Prostate gland (tissue), 2 donors: ENCODE data around the gene DPH1.

Source experiments
- POLR2A ChIP-seq: fragments of 450-650 bp; IDR thresholded peaks from one replicate; pipeline ENCODE4 v1.6.1; 2016; ENCODE audit warnings: antibody characterized with exemption, mild to moderate bottlenecking
- POLR2AphosphoS5 ChIP-seq: sonication (generic); formaldehyde crosslinking; IDR thresholded peaks from one replicate; pipeline ENCODE4 v1.6.1; 2017; ENCODE audit warnings: antibody characterized with exemption
- TF ChIP-seq, protein P1 (sequence below), 4 experiments: fragments of 200-600 bp in 2 of 4; fragments of 450-650 bp in 2 of 4; sonication (generic) in 2 of 4; IDR thresholded peaks; 1 replicate in 3 of 4; 2 replicates in 1 of 4; pipeline ENCODE4 v1.5.1; 2016 to 2019; ENCODE audit warnings: antibody characterized with exemption in 4 of 4, mild to moderate bottlenecking in 2 of 4, moderate library complexity in 2 of 4

DNA sequence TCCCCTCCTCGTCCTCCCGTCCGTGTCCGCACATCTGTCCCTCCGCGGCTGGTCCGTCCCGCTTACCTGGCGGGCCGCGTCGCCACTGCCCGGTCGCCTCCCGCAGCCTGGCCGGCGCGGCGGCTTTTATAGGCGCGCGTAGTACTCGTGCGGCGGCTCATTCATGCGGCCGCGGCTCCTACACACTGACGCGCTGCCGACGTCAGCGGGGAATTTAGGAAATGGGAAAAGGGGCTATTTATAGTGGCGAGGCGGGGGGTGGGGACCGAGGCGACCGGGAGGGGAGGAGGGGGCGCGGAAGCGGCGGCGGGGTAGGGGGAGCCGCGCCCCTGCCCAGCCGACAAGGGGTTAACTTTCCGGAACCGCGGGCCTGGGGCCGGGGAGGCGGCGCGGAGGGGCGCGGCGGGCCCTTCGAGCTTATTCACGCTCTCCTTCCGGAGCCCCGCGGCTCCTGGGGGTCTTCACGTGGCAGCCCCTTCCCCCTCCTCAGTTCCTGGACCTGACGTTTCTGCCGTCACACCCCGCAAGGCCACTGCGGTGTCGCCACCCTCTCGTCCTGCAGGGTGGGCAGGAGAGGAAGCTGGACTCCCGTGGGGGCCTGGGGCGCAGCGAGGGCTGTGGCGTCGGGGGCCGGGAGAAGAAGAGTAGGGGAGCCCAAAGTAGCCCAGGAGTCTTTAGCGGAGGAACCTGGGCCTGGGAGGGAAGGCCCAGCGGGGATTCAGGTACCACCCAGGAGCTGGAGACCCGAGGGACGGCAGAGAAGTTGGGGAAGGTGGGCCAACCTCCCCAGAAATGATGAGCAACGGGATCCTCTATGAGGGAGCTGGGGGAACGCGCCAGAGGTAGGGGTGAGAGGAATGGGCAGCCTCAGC, 21.3 kb downstream of the DPH1 start:
- no peak for TF ChIP-seq POLR2A
- TF ChIP-seq, protein P1, sequence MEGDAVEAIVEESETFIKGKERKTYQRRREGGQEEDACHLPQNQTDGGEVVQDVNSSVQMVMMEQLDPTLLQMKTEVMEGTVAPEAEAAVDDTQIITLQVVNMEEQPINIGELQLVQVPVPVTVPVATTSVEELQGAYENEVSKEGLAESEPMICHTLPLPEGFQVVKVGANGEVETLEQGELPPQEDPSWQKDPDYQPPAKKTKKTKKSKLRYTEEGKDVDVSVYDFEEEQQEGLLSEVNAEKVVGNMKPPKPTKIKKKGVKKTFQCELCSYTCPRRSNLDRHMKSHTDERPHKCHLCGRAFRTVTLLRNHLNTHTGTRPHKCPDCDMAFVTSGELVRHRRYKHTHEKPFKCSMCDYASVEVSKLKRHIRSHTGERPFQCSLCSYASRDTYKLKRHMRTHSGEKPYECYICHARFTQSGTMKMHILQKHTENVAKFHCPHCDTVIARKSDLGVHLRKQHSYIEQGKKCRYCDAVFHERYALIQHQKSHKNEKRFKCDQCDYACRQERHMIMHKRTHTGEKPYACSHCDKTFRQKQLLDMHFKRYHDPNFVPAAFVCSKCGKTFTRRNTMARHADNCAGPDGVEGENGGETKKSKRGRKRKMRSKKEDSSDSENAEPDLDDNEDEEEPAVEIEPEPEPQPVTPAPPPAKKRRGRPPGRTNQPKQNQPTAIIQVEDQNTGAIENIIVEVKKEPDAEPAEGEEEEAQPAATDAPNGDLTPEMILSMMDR (IDR thresholded peaks at IDR 0.05): no peak
- no peak for TF ChIP-seq POLR2AphosphoS5
